Suprapubic skin (tissue), 4 donors: Measurements from ENCODE around the gene EGR2. TPM values are rescaled to one million over a fixed set of nuclear protein-coding genes. Genes with fewer than 3 reads are reported as not detected.
A peak's percentile ranks its signal among the peaks of the same experiment; 100 is the strongest.

Experiments used
- DNase-seq, 2 donors: peaks; one replicate each; pipeline ENCODE4 v3.0.0-alpha.2; 2019; ENCODE audit warnings: low spot score in 2 of 2
- H3K27ac ChIP-seq: fragments of 200-600 bp; sonication (generic); one replicate; pipeline ENCODE4 v1.5.1; 2019
- H3K27me3 ChIP-seq: fragments of 200-600 bp; sonication (generic); one replicate; pipeline ENCODE4 v1.5.1; 2019
- H3K36me3 ChIP-seq: fragments of 200-600 bp; sonication (generic); one replicate; pipeline ENCODE4 v1.5.1; 2019
- H3K4me1 ChIP-seq: fragments of 200-600 bp; sonication (generic); one replicate; pipeline ENCODE4 v1.5.1; 2019
- H3K4me3 ChIP-seq: fragments of 200-600 bp; sonication (generic); one replicate; pipeline ENCODE4 v1.5.1; 2019; ENCODE audit warnings: mild to moderate bottlenecking
- H3K9me3 ChIP-seq: fragments of 200-600 bp; sonication (generic); one replicate; pipeline ENCODE4 v1.5.1; 2019
- CTCF ChIP-seq, 2 donors: fragments of 200-600 bp in 1 of 2; fragments of 450-650 bp in 1 of 2; sonication (generic) in 1 of 2; IDR thresholded peaks; one replicate each; pipeline ENCODE4 v1.5.1; 2016 to 2019; ENCODE audit warnings: antibody characterized with exemption in 2 of 2, mild to moderate bottlenecking in 1 of 2, moderate library complexity in 1 of 2
- EP300 ChIP-seq: sonication (generic); formaldehyde crosslinking; IDR thresholded peaks from one replicate; pipeline ENCODE4 v1.6.1; 2017; ENCODE audit warnings: antibody characterized with exemption
- POLR2A ChIP-seq, 2 donors: fragments of 450-650 bp; IDR thresholded peaks; one replicate each; pipeline ENCODE4 v1.6.1; 2017; ENCODE audit warnings: antibody characterized with exemption in 2 of 2, mild to moderate bottlenecking in 2 of 2, moderate library complexity in 2 of 2
- POLR2AphosphoS5 ChIP-seq, 3 donors: sonication (generic); formaldehyde crosslinking; IDR thresholded peaks; one replicate each; pipeline ENCODE4 v1.6.1; 2017; ENCODE audit warnings: antibody characterized with exemption in 3 of 3
- WGBS: methylation state at CpG from one replicate; pipeline ENCODE4 v1.1.5; 2018; 5-methylcytosine and 5-hydroxymethylcytosine counted together
- total RNA-seq, 4 donors: library from RNA; depleted of rRNA; stranded (reverse); fragments of >200 nt; gene quantifications; one replicate each; pipeline ENCODE4 v1.1.0, GENCODE V29; 2016

The EGR2 gene
- total RNA-seq, 4 donors from 2014 or later = 7.2 to 39.0 (median 24.3) TPM

- TF ChIP-seq EP300 = no peak
- TF ChIP-seq POLR2AphosphoS5 (IDR thresholded peaks at IDR 0.05) = no peak
- TF ChIP-seq CTCF (IDR thresholded peaks at IDR 0.05) = no peak
- no peak for TF ChIP-seq POLR2A (IDR thresholded peaks at IDR 0.05)
- WGBS = 85% methylated on average over 13 of the region's 13 CpGs
- Histone ChIP-seq H3K27me3 (peaks cover 12% of the 10 kb centered on the region), H3K4me3 (peak overlapping the region; percentile 5), H3K4me1 (peaks cover 38% of the 10 kb centered on the region), H3K9me3 (no peaks in the 10 kb centered on the region), H3K27ac (no peak overlapping the region), H3K36me3 (no peaks in the 10 kb centered on the region)
- no peak for DNase-seq
Measured at GRCh38 chr10:62812672-62813439, 3.3 kb downstream of the EGR2 start.

GRCh38 chr10:62811159-62811875, 4.8 kb downstream of the EGR2 start:
- H3K36me3 ChIP-seq = no peaks in the 10 kb centered on the region
- peaks cover 44% of the 10 kb centered on the region for H3K4me1 ChIP-seq
- 90% methylated on average over 10 of the region's 10 CpGs for WGBS

GRCh38 chr10:62810156-62810902, 5.8 kb downstream of the EGR2 start:
- WGBS = 84% methylated on average over 8 of the region's 8 CpGs
- no peaks in the 10 kb centered on the region for H3K36me3 ChIP-seq
- peaks cover 46% of the 10 kb centered on the region for H3K4me1 ChIP-seq
- H3K9me3 ChIP-seq = no peaks in the 10 kb centered on the region
- H3K4me3 ChIP-seq = no peak overlapping the region
- TF ChIP-seq POLR2AphosphoS5 (IDR thresholded peaks at IDR 0.05) = no peak
- TF ChIP-seq CTCF (IDR thresholded peaks at IDR 0.05) = no peak
- TF ChIP-seq EP300 = no peak
- TF ChIP-seq POLR2A (IDR thresholded peaks at IDR 0.05) = no peak
- no peak for DNase-seq
- peaks cover 8% of the 10 kb centered on the region for H3K27me3 ChIP-seq
- no peak overlapping the region for H3K27ac ChIP-seq

More at GRCh38 chr10:62811159-62811875, 4.8 kb downstream of the EGR2 start:
- TF ChIP-seq EP300 (no peak), POLR2A (IDR thresholded peaks at IDR 0.05) (no peak), POLR2AphosphoS5 (IDR thresholded peaks at IDR 0.05) (no peak), CTCF (IDR thresholded peaks at IDR 0.05) (no peak)
- no peak overlapping the region for H3K27ac ChIP-seq
- H3K4me3 ChIP-seq = no peak overlapping the region
- peaks cover 12% of the 10 kb centered on the region for H3K27me3 ChIP-seq
- no peak for DNase-seq
- H3K9me3 ChIP-seq = no peaks in the 10 kb centered on the region

GRCh38 chr10:62806251-62806650, 9.9 kb downstream of the EGR2 start:
- 20% methylated on average over 1 of the region's 1 CpG for WGBS
- no peak for DNase-seq
- no peaks in the 10 kb centered on the region for H3K9me3 ChIP-seq
- peak overlapping the region; percentile 94 for H3K4me3 ChIP-seq
- H3K27ac ChIP-seq = no peak overlapping the region
- H3K27me3 ChIP-seq = no peaks in the 10 kb centered on the region
- peaks cover 38% of the 10 kb centered on the region for H3K4me1 ChIP-seq
- no peaks in the 10 kb centered on the region for H3K36me3 ChIP-seq
- TF ChIP-seq POLR2AphosphoS5 (IDR thresholded peaks at IDR 0.05) = no peak
- no peak for TF ChIP-seq EP300
- TF ChIP-seq CTCF (IDR thresholded peaks at IDR 0.05) = no peak
- no peak for TF ChIP-seq POLR2A (IDR thresholded peaks at IDR 0.05)
